ENCODE results near the gene ITPRIPL2. TPM values are rescaled to one million over a fixed set of nuclear protein-coding genes. Genes with fewer than 3 reads are reported as not detected.

Gene ITPRIPL2
- total RNA-seq, 1 experiment from 2014 or later, result 21.6 TPM

- Histone ChIP-seq H3K27me3 (ENCODE audit: low read length) (no peaks in the 10 kb centered on the region), H2AFZ (ENCODE audit: low read length) (no peak overlapping the region), H3K9ac (ENCODE audit: low read length) (no peak overlapping the region), H3F3A (ENCODE audit: low read length, unreplicated experiment) (no peaks in the 10 kb centered on the region), H3K36me3 (ENCODE audit: low read depth, low read length) (no peaks in the 10 kb centered on the region), H3K4me3 (ENCODE audit: low read length) (no peak overlapping the region), H3K9me2 (replicated peaks; ENCODE audit: low read length) (no peaks in the 10 kb centered on the region), H4K20me1 (ENCODE audit: low read length) (no peaks in the 10 kb centered on the region), H3K9me3 (ENCODE audit: low read length) (no peaks in the 10 kb centered on the region), H3K4me1 (ENCODE audit: insufficient read depth, low read length) (peaks cover 11% of the 10 kb centered on the region; the same call in 1 of the 2 replicates), H3K27ac (ENCODE audit: low read length) (no peak overlapping the region), H3K4me2 (ENCODE audit: low read length) (no peak overlapping the region), H3K79me2 (ENCODE audit: low read length) (no peaks in the 10 kb centered on the region)
- no peak for TF ChIP-seq EZH2 (IDR thresholded peaks at IDR 0.05; ENCODE audit: low read length, unreplicated experiment)
- TF ChIP-seq CTCF (conservative IDR thresholded peaks at IDR 0.05; ENCODE audit: low read depth, low read length), result no peak
- no peak for TF ChIP-seq EZH2phosphoT487 (IDR thresholded peaks at IDR 0.05; ENCODE audit: borderline replicate concordance, low read length)
- ChIA-PET POLR2A (ENCODE audit: unreplicated experiment) (no interaction called here), CTCF (no interaction called here)
- ATAC-seq, result no peak
- no peak for DNase-seq
- intact Hi-C loops (cut with micrococcal nuclease), result loop anchor here (10.0 kb wide), 1 partner anchor 421 kb away; no protein-coding TSS in a partner anchor
- BruUV-seq (replicated peaks), result no TSS peak
Measured at GRCh38 chr16:19083670-19084069, 30.1 kb upstream of the ITPRIPL2 start.

GRCh38 chr16:19084139-19084538 is 29.6 kb upstream of the ITPRIPL2 start:
- BruUV-seq (replicated peaks), result no TSS peak
- Histone ChIP-seq H3K9me2 (replicated peaks; ENCODE audit: low read length) (no peaks in the 10 kb centered on the region), H3K9me3 (ENCODE audit: low read length) (no peaks in the 10 kb centered on the region), H2AFZ (ENCODE audit: low read length) (no peak overlapping the region), H3K79me2 (ENCODE audit: low read length) (no peaks in the 10 kb centered on the region), H3K4me2 (ENCODE audit: low read length) (no peak overlapping the region), H3K27ac (ENCODE audit: low read length) (no peak overlapping the region), H3K36me3 (ENCODE audit: low read depth, low read length) (no peaks in the 10 kb centered on the region), H3K27me3 (ENCODE audit: low read length) (no peaks in the 10 kb centered on the region), H3K4me1 (ENCODE audit: insufficient read depth, low read length) (peaks cover 11% of the 10 kb centered on the region; the same call in 1 of the 2 replicates), H3F3A (ENCODE audit: low read length, unreplicated experiment) (no peaks in the 10 kb centered on the region), H3K9ac (ENCODE audit: low read length) (no peak overlapping the region), H3K4me3 (ENCODE audit: low read length) (no peak overlapping the region), H4K20me1 (ENCODE audit: low read length) (no peaks in the 10 kb centered on the region)
- intact Hi-C loops (cut with micrococcal nuclease), result loop anchor here (10.0 kb wide), 1 partner anchor 421 kb away; no protein-coding TSS in a partner anchor
- no peak for ATAC-seq
- POLR2A ChIA-PET (ENCODE audit: unreplicated experiment), result no interaction called here
- no peak for TF ChIP-seq EZH2phosphoT487 (IDR thresholded peaks at IDR 0.05; ENCODE audit: borderline replicate concordance, low read length)
- no peak for TF ChIP-seq CTCF (conservative IDR thresholded peaks at IDR 0.05; ENCODE audit: low read depth, low read length)
- no peak for TF ChIP-seq EZH2 (IDR thresholded peaks at IDR 0.05; ENCODE audit: low read length, unreplicated experiment)
- no peak for DNase-seq
- CTCF ChIA-PET, result no interaction called here

GRCh38 chr16:19084879-19085278 is 28.9 kb upstream of the ITPRIPL2 start:
- POLR2A ChIA-PET (ENCODE audit: unreplicated experiment), result no interaction called here
- H3K27me3 ChIP-seq (ENCODE audit: low read length), result no peaks in the 10 kb centered on the region
- no peaks in the 10 kb centered on the region for H4K20me1 ChIP-seq (ENCODE audit: low read length)
- no peaks in the 10 kb centered on the region for H3K9me3 ChIP-seq (ENCODE audit: low read length)
- no peaks in the 10 kb centered on the region for H3K9me2 ChIP-seq (replicated peaks; ENCODE audit: low read length)
- no TSS peak for BruUV-seq (replicated peaks)
- H3K79me2 ChIP-seq (ENCODE audit: low read length), result no peaks in the 10 kb centered on the region
- TF ChIP-seq EZH2 (IDR thresholded peaks at IDR 0.05; ENCODE audit: low read length, unreplicated experiment) (no peak), EZH2phosphoT487 (IDR thresholded peaks at IDR 0.05; ENCODE audit: borderline replicate concordance, low read length) (no peak), CTCF (conservative IDR thresholded peaks at IDR 0.05; ENCODE audit: low read depth, low read length) (no peak)
- no peak overlapping the region for H2AFZ ChIP-seq (ENCODE audit: low read length)
- H3K36me3 ChIP-seq (ENCODE audit: low read depth, low read length), result no peaks in the 10 kb centered on the region
- no peak overlapping the region for H3K27ac ChIP-seq (ENCODE audit: low read length)
- H3K4me3 ChIP-seq (ENCODE audit: low read length), result no peak overlapping the region
- no peak overlapping the region for H3K4me2 ChIP-seq (ENCODE audit: low read length)
- ATAC-seq, result no peak
- CTCF ChIA-PET, result no interaction called here
- intact Hi-C loops (cut with micrococcal nuclease), result loop anchor here (10.0 kb wide), 1 partner anchor 420 kb away; no protein-coding TSS in a partner anchor
- no peak overlapping the region for H3K9ac ChIP-seq (ENCODE audit: low read length)
- peaks cover 11% of the 10 kb centered on the region; the same call in 1 of the 2 replicates for H3K4me1 ChIP-seq (ENCODE audit: insufficient read depth, low read length)
- DNase-seq, result no peak
- no peaks in the 10 kb centered on the region for H3F3A ChIP-seq (ENCODE audit: low read length, unreplicated experiment)
